Body of pancreas (tissue), 4 donors: ENCODE results near the gene CLDN24. TPM values are rescaled to one million over a fixed set of nuclear protein-coding genes. Genes with fewer than 3 reads are reported as not detected.

Experiments used
- ATAC-seq: fragments of 150-250 bp; one replicate; pipeline ENCODE4 v1.9.1; 2016
- DNase-seq, 4 donors: peaks; one replicate each; pipeline ENCODE4 v3.0.0-alpha.2; 2019
- H3K27ac ChIP-seq, 4 donors: fragments of 200-600 bp; sonication (generic); 1 replicate in 3 of 4; 2 replicates in 1 of 4; pipeline versions ENCODE4 v1.5.1 to v1.6.1; 2016 to 2019; ENCODE audit warnings: mild to moderate bottlenecking in 1 of 4, mixed read lengths in 1 of 4, moderate library complexity in 1 of 4
- H3K27me3 ChIP-seq, 2 donors: fragments of 200-600 bp; sonication (generic); one replicate each; pipeline ENCODE4 v1.6.0; 2016; ENCODE audit warnings: mild to moderate bottlenecking in 1 of 2
- H3K36me3 ChIP-seq, 2 donors: fragments of 200-600 bp; sonication (generic); replicated peaks in 1 of 2; 2 replicates each; pipeline ENCODE4 v1.5.1; 2016; ENCODE audit warnings: low read depth in 2 of 2; ENCODE audit not compliant: insufficient read depth in 1 of 2
- H3K4me1 ChIP-seq: fragments of 200-600 bp; sonication (generic); one replicate; pipeline ENCODE4 v1.6.0; 2016
- H3K4me3 ChIP-seq, 2 donors: fragments of 200-600 bp; sonication (generic); 1 replicate in 1 of 2; 2 replicates in 1 of 2; pipeline ENCODE4 v1.5.1; 2016 to 2019
- H3K9me3 ChIP-seq, 3 donors: fragments of 200-600 bp; sonication (generic); 1 replicate in 2 of 3; 2 replicates in 1 of 3; pipeline ENCODE4 v1.5.1; 2016
- CTCF ChIP-seq, 7 experiments: fragments of 450-650 bp in 4 of 7; fragments of 200-600 bp in 3 of 7; sonication (generic) in 3 of 7; IDR thresholded peaks; one replicate each; pipeline ENCODE4 v1.5.1; 2016 to 2019; ENCODE audit warnings: antibody characterized with exemption in 7 of 7
- POLR2A ChIP-seq, 3 donors: fragments of 450-650 bp; IDR thresholded peaks; one replicate each; pipeline ENCODE4 v1.6.1; 2016; ENCODE audit warnings: antibody characterized with exemption in 3 of 3, mild to moderate bottlenecking in 2 of 3
- WGBS, 2 donors: methylation state at CpG; one replicate each; pipeline ENCODE4 v1.1.5; 2017; 5-methylcytosine and 5-hydroxymethylcytosine counted together
- intact Hi-C: fragments of 100-400 bp; cut with DNase I; formaldehyde crosslinking; loops from one replicate; pipeline ENCODE4 v1.15.1; 2023
- total RNA-seq, 2 donors: library from RNA; depleted of rRNA; stranded (reverse); fragments of >200 nt; gene quantifications; one replicate each; pipeline ENCODE4 v1.1.0, GENCODE V29; 2016

The CLDN24 gene
- total RNA-seq, 2 donors from 2014 or later, result not detected

DNA sequence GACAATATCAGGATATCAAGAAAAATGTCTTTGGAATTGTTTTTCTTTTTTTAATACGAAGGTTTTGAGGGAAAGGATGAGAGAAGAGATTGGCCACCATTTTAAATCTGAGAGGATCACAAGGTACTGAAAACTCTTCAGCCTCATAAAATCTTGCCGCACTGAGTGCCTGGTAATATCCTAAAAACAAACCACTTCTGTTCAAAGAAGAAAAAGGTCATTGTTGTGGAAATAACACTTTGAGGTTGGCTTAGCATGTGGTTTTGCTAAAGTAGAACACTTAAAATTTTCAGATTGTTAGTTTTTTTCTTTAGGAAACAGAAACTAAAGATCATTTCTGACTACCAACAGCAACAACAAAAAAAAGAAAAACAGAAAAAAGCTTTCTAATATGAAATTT lies 1.1 kb downstream of the CLDN24 start:
- no peak for ATAC-seq
- no peak overlapping the region for H3K27ac ChIP-seq
- H3K9me3 ChIP-seq, result no peaks in the 10 kb centered on the region
- TF ChIP-seq CTCF (IDR thresholded peaks at IDR 0.05), result no peak
- no peak for TF ChIP-seq POLR2A (IDR thresholded peaks at IDR 0.05)
- no peaks in the 10 kb centered on the region for H3K27me3 ChIP-seq
- peaks cover 0 to 2% of the 10 kb centered on the region in 2 donors for H3K36me3 ChIP-seq
- WGBS, 2 donors, result 70 to 83% methylated on average over 2 of the region's 2 CpGs
- intact Hi-C loops, result no loop called here
- H3K4me3 ChIP-seq, result no peak overlapping the region
- DNase-seq, result no peak
- H3K4me1 ChIP-seq, result peaks cover 5% of the 10 kb centered on the region

- H3K4me1 ChIP-seq, result peaks cover 5% of the 10 kb centered on the region
- 75 to 76% methylated on average over 6 of the region's 6 CpGs for WGBS, 2 donors
Observed at GRCh38 chr4:183320211-183321059, 1.8 kb downstream of the CLDN24 start, which contains the start of gene CLDN22. TSS of gene CLDN22 (minus strand) at chr4:183320276. CDS start at chr4:183320218, 58 bp downstream.

DNA sequence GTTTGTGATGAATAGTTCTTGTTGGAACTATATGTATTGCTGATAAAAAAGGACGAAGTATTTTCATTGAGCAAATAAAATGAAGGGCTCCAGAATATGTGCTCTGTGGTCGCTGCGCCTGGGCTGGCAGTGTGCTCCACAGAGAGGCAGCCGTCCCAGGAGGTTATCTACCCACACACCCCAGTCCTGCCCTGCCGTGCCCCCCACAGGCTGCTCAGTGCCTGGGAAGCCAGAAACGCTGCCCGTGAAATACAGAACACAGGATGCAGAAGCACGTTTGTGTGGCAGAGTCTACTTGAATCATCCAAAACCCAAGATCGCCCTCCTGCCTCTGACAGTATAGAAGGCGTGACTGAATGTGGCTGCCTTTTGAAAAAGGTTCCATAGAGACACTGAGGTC lies 3.6 kb downstream of the CLDN24 start:
- no peak for ATAC-seq
- Histone ChIP-seq H3K27me3 (no peaks in the 10 kb centered on the region), H3K9me3 (no peaks in the 10 kb centered on the region), H3K4me1 (peaks cover 5% of the 10 kb centered on the region), H3K4me3 (no peak overlapping the region), H3K36me3 (peaks cover 0 to 2% of the 10 kb centered on the region in 2 donors), H3K27ac (no peak overlapping the region)
- WGBS, 2 donors, result 73 to 74% methylated on average over 9 to 10 of the region's 10 CpGs
- intact Hi-C loops, result no loop called here
- no peak for DNase-seq
- TF ChIP-seq POLR2A (IDR thresholded peaks at IDR 0.05) (no peak), CTCF (IDR thresholded peaks at IDR 0.05) (no peak)

More at GRCh38 chr4:183320211-183321059, 1.8 kb downstream of the CLDN24 start, which contains the start of gene CLDN22:
- TF ChIP-seq CTCF (IDR thresholded peaks at IDR 0.05), result no peak
- no peak for TF ChIP-seq POLR2A (IDR thresholded peaks at IDR 0.05)
- no peaks in the 10 kb centered on the region for H3K27me3 ChIP-seq
- H3K9me3 ChIP-seq, result no peaks in the 10 kb centered on the region
- peaks cover 0 to 2% of the 10 kb centered on the region in 2 donors for H3K36me3 ChIP-seq
- no peak within 1 kb of the TSS for H3K27ac ChIP-seq
- ATAC-seq, result no peak
- no peak for DNase-seq
- intact Hi-C loops, result no loop called here
- H3K4me3 ChIP-seq, result no peak within 1 kb of the TSS

DNA sequence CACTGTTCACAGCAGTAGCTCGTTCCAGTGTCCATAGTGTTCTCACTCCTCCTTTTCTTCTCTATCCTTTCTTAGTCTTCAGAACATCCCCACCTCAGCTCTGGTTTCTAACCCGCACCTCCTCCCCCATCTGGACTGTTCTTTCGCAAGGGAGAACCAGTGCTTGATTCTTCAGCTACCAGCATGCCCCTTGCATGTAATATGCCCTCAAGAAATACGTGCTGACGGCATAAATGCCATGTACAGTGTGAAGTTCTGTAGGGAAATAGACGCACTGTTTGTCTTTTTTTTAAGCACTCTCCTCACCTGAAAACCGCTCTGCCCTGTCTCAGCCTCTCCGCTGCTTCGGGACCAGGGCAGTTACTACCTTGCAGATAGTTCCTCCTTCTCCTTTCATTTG lies 7.4 kb downstream of the CLDN24 start:
- H3K4me3 ChIP-seq, result no peak overlapping the region
- ATAC-seq, result no peak
- 91 to 95% methylated on average over 9 of the region's 9 CpGs for WGBS, 2 donors
- no peak overlapping the region for H3K27ac ChIP-seq
- TF ChIP-seq POLR2A (IDR thresholded peaks at IDR 0.05) (no peak), CTCF (IDR thresholded peaks at IDR 0.05) (no peak)
- no peaks in the 10 kb centered on the region for H3K9me3 ChIP-seq
- H3K36me3 ChIP-seq, result peaks cover 0 to 2% of the 10 kb centered on the region in 2 donors
- DNase-seq, result no peak
- intact Hi-C loops, result no loop called here
- no peaks in the 10 kb centered on the region for H3K27me3 ChIP-seq
- peaks cover 5% of the 10 kb centered on the region for H3K4me1 ChIP-seq
